ENCODE data around the gene FALEC.

DNA sequence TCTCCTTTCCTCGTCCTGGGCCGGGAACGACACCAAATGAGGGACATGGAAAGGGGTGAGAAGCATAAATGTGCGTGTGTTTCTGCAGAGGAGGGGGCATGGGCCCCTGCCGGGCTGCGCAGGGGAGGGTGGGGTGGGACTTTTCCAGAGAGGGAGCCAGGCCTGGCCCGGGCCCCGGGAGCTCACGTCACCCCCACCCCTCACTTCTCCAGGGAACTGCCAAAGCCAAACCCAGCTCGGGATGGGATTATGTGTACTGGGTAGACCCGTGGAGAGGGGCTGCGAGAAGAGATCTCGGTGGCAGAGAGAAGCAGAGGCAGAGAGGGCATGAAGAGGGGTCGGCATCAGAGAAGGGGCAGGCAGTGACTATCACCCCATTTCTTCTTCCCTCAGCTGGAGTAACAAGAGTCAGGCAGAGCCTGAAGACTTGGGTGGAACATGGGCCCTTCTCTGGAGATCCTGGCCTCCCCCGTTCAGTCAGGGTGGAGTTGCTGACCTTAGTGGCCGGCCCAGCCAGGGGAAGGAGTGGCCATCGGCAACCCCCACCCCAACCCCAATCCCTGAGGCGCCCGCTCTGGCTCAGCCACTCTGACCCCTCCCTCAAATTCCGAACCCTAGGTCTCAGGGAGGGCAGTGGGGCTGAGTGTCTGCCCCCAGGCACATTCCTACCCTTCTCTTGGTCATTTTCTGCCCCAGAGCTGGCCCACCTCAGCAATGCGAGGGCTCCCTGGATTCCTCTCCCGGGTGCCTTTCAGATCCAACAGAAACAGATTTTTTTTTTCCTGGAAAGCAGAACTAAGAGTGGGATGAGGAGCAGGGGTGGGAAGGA lies 34.9 kb downstream of the FALEC start:
- no peak for TF ChIP-seq EZH2 (IDR thresholded peaks at IDR 0.05; ENCODE audit: insufficient read depth, low read length)
- TF ChIP-seq, protein P1, sequence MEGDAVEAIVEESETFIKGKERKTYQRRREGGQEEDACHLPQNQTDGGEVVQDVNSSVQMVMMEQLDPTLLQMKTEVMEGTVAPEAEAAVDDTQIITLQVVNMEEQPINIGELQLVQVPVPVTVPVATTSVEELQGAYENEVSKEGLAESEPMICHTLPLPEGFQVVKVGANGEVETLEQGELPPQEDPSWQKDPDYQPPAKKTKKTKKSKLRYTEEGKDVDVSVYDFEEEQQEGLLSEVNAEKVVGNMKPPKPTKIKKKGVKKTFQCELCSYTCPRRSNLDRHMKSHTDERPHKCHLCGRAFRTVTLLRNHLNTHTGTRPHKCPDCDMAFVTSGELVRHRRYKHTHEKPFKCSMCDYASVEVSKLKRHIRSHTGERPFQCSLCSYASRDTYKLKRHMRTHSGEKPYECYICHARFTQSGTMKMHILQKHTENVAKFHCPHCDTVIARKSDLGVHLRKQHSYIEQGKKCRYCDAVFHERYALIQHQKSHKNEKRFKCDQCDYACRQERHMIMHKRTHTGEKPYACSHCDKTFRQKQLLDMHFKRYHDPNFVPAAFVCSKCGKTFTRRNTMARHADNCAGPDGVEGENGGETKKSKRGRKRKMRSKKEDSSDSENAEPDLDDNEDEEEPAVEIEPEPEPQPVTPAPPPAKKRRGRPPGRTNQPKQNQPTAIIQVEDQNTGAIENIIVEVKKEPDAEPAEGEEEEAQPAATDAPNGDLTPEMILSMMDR (IDR thresholded peaks at IDR 0.05; ENCODE audit: insufficient read depth, low read depth, low read length) = no peak
